HG03457 (cell line): ENCODE results near the gene XYLT2.
A peak's percentile ranks its signal among the peaks of the same experiment; 100 is the strongest.

ENCODE experiments used
- ATAC-seq: cut with Tn5 transposase; IDR thresholded peaks from one replicate; pipeline ENCODE4 v1.9.1; 2021; ENCODE audit warnings: moderate number of reproducible peaks; ENCODE audit not compliant: unreplicated experiment

The XYLT2 gene

DNA sequence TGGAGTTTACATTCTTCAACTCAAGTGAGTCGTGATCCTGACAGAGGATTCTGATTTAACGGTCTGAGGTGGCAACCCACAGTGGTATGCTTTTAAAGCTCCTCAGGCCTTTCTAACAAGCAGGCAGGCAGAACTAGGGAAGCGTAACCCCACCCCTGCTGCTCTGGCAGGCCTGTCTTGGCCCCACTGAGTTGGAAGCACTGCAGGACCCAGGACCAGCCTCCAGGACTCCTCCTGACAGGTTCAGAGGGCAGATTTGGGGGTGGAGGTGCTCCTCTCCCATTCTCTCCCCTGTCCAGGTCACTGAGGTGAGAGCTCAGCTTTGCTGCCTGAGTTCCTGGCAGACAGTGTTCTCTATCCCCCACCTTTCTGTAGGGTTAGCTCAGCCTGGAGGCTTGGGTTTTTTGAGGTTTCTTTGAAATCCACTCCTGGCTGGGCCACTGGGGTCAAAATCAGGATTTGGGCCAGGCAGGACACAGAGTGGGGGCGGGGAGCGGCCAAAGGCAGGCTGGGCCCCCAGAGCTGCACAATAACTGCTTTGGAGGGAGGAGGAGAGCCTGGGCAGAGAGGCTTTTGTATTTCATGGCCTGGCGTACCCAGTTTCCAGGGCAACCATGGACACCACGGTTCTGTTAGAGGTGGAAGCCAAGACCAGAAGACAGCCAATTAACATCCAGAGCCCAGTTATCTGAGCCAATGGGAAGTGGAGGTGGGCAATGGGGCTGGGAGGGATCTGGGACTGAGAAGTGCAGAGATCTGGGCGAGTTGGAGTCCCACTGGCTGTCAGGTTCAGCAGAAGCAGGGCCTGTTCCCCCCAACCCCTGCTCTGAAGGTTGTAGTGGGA, 17.5 kb downstream of the XYLT2 start:
- no peak for ATAC-seq

DNA sequence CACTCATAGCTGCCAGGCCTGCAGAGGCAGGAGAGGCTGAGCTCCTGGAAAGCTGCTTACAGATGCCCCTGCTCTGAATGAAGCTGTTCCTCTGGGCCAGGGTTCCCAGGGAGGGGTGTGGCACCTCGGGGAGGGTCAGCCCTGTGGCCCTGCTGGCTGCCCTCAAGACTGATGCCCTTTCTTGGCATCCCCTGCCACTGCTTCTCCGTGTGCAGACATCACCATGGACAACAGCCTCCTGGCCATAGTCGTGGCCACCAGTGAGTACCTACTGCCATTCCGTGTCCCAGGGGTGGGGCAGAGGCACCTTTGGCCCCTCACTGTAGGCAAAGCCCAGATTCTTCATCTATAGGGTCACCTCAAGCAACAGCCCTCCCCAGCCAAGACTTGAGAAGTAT, 18.1 kb downstream of the XYLT2 start:
- ATAC-seq, result no peak

DNA sequence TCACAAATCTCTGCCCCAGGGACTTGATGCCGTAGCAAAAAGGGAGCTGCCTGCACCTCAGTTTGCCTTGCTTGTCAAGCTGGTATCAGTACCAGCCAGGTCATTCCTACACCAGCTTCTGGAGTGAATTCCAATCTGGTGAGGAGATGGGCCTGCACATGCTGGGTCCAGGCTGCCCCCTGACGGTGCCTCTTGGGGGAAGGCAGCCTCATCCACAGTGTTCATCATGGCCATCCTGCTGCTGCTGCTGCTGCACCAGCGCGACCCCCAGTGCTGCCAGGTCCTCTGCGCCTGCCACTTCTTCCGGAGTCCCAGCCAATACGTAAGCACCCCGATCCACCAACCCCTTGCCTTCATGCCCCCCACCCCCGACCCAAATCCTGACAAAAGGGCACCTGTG, 18.8 kb downstream of the XYLT2 start:
- no peak for ATAC-seq

DNA sequence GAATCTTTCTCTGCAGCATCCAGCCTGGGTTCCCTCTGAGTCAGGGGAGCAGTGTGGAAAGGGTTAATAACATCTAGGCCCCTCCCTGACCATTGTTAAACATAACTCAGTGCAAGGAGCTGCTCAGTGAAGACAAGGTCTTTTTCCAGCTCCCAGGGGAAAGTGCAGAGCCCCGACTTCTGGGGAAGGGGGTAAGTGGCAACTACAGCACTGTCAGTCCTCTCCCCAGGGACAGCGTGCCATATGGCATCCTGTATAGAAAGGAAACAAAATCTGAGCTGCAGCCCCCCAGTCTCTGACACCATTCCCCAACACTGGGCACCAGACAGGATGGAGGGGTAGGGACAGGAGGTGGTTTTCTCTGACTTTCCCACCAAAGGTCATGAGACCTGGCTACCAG, 19.2 kb downstream of the XYLT2 start:
- ATAC-seq, result no peak

DNA sequence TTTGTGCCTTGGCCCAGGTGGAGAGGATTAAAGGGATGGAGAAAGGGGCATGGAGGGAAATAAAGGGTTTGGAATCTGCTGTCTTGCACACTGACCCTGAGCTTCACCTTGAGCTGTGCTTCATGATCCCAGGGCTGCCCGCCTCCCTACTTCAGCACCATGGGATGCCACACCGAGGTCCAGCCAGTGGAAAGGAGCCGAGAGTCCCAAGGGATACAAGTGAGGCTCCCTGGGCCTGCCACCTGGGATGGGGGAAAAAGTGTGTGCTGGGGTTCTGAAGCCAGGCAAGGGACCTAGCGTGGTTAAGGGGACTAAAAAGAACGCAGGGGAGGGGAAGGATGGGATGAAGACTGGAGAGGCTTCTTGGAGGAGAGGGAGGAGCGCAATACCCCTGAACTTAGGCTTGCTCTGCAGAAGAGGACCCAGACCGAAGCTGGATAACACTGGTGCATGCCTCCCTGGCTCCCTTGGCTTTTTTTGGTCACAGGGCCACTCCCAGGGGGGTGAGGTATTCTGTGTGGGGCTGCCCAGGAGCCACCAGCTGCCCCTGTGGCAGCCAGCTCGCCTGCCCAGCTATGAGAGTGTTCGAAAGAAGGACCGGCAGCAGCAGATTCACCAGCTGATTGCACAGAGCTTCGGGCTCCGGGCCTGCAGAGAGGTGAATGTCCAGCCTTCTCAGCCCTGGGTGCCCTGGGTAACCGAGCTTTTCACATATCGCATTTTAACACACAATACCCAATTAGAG, 19.9 kb downstream of the XYLT2 start:
- ATAC-seq, result no peak

DNA sequence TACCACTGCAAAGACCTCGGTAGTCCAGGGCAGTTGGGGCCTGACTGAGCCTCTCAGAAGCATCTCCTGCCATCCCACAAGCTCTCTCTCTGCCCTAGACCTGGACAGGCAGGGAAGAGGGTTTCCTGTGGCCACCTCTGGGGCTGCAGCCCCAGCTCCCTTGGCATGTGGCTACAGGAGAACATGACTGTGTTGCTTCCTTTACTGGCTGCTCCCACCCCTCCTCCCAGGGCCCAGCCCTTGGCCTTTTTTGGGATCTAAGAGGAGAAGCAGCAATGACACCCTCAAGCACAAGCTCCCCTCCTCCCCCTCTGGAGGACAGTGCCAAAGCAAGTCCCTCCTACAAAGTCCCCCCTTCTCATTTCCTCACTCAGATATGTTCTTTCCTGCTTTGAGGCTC, 21.5 kb downstream of the XYLT2 start:
- no peak for ATAC-seq

DNA sequence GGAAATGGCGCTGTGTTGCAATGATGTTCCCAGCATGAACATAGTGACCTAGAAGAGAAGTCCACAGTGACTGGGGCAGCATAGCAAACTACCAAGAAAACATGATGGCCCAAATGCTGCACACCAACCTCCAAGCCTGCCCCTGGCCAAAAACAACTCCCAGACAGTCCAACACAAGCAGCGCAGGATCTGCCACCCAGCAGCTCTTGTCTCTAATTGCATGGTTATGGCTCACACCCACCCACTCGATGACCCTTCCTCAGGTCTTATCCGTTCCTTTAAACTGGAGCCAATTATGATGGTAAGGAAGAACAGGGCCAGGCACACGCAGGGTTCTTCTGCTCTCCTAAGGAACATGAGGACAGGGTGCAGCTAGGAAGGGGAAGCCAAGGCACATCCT, 24.1 kb downstream of the XYLT2 start:
- no peak for ATAC-seq

DNA sequence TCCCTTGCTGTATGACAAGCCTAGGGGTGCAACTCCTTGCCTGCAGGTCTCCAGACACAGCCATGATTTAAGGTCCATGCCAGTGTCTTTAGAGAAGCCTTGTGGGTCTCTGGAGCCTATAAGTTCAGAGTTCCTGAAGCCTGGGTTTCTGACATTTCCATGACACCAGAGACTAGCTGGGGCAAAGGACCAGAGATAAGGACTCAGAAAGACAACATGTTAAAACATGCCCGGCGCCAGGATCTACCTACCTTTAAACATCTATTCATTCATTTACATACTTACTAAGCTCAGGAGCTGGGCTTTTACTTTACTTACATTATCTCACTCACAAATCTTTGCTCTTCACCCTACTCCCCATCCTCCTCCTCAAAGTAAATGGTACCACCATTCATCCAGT, 25.6 kb downstream of the XYLT2 start:
- no peak for ATAC-seq

DNA sequence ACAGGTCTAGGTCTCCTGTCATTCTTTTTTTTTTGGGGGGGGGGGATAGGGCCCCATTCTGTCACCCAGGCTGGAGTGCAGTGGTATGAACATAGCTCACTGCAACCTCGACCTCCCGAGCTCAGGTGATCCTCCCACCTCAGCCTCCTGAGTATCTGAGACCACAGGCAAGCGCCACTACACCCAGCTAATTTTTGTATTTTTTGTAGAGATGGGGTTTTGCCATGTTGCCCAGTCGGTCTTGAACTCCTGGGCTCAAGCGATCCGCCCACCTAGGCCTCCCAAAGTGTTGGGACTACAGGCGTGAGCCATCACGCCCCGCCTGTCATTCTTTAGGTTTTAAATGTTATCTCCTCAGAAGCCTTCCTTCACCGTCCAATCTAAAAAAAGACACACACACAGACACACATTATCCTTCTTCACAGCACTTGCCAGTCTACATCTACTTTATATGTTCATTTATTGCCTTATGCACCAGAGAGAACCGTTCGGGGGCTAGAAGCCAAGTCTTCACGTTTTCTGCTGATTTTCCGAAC, 26.4 kb downstream of the XYLT2 start:
- ATAC-seq, result no peak

DNA sequence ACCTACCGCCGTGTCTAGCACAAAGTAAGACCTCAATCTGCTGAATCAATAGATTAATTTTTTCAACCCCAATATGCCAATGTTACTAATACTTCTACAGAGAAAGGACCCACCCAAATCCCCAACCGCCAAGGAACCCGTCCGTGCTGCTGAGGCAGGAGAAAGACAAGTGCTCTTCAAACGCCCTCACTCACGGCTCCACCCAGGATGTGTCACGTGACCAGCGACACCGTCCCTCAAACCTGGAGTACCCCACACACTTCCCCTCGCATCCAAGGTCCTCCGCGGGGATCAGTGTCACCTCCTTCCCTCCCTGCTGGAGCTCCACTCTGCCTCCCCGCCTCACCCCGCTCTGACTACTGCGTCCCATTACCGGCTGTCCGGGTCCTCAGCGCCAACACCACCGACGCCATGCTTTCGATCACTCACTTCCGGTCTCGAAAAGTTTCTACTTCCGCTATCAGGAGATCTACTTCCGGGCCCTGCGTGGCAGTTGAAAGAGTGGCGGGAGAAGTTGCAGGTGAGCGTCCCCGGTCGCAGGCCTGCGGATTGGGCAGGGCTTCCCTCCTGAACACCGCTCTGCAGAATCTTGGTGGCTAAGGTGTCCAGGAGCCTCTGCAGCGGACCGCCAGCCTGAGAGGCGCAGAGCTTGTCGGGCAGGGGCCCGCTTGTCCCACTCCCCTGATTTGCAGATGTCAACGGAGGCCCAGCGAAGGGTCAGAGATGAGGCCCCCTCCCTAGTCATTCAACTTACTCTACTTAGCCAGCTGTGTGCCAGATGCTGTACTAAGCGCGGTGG, 27.0 kb downstream of the XYLT2 start, which contains the start of the genes EME1 and MRPL27:
Gene EME1, plus strand, starts transcription at position 472 of the 799 bp plus-strand sequence. CDS start 1,980 bp downstream, outside the sequence.
Gene MRPL27, minus strand, starts transcription at position 427 of the 799 bp plus-strand sequence. Its CDS starts 14 bp downstream, at position 413.
- peak; percentile 57 for ATAC-seq

DNA sequence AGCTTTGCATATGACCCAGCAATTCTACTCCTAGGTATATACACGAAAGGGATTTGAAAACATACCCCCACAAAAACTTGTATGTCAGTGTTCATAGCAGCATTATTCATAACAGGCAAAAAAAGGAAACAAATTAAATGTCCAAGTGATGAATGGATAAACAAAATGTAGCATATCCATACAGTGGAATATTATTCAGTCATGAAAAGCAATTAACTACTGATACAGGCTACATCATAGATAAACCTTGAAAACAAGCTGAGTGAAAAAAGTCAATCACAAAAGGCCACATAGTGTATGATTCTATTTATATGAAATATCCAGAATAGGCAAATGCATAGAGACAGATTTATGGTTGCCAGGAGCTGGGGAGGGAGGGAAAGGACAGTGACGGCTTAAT, 27.8 kb downstream of the XYLT2 start:
- ATAC-seq, result no peak

DNA sequence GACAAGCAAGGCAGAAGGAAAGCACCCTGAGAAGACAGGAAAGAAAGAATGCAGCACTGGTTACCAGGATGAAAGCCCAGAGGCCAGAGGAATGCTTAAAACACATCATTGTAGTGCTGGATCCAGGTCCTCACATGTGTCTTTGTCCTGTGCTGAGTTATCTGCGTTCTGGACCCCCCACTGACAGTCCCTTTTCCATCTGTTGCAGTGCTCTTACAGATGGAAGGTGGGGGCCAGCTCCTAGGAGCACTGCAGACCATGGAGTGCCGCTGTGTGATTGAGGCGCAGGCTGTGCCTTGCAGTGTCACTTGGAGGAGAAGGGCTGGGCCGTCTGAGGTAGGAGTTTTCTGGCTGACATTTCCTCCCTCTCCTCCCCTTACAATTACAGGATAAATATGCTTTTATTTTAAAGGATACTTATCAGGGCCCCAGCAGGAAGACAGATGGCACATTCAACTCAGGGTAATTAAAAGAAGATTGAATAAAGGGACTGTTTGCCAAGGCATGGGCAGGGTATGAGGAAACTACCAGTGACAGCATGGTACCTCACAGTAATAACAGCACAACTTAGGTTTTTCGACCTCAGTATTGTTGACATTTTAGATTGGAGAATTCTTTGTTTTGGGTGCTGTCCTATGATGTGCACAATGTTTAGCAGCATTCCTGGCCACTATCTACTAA, 30.1 kb downstream of the XYLT2 start:
- ATAC-seq, result no peak

DNA sequence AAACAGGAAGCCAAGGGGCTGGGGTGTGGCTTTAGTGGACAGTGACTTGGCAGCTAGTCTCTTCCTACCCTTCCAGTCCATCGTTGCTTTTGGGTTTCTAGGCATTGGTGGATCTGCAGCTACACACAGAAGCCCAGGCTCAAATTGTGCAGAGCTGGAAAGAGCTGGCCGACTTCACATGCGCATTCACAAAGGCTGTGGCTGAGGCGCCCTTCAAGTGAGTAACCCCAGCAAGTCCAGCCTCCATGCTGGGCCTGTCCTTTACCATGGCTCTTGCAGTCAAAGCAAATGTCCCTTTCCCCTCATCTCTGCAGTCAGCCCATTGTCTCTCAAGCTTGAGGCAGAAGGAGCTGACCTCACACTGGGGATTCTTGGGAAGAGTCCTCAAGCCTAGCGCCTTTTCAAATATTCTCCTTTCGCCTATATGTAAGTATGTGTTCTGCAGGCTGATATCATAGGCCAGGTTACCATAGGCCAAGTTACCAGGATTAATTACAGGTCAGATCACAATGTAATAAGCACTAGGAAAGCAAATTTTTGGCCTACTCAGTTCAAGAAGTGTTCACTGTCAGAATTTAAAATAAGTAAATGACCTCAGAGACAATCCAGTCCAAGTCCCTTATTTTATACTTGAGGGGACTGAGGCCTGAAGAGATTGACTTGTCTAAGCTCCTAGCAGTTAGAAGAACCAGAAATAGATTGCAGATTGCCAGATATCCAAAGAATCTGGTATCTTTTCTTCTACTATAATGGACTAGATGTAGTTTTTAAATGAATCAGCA, 33.6 kb downstream of the XYLT2 start:
- no peak for ATAC-seq

DNA sequence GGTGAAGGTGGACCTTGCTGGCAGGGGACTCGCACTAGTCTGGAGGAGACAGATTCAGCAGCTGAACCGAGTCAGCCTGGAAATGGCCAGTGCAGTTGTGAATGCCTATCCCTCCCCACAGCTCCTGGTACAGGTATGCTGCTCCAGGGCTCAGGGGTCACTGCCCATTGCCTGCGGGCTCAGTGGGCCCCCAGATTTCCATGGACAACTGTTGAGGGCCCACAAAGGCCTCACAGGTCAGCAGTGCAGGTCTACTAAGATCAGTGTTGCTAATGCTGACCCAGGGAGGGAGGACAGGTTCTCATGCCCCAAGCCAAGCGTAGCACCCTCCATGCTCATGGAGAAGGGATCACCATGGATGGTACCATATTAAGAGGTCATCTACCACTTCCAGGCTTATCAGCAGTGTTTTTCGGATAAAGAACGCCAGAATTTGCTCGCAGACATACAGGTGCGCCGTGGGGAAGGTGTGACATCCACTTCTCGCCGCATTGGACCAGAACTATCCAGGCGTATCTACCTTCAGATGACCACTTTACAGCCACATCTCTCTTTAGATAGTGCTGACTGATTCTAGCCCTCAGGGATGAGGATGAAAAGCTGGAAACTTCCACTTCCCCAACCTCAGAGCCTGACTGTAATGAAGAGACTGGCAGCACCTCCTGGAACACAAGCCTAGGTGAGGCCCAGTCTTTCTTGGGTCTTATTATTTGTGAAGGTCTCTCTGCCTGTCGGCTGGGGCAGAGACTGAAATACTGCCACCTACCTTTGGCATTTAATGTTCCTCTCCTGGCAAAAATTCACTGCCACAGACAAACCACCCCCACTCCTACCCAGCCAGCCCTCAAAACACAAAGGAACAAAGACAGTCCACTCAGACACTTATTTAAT, 34.7 kb downstream of the XYLT2 start:
- ATAC-seq, result no peak

DNA sequence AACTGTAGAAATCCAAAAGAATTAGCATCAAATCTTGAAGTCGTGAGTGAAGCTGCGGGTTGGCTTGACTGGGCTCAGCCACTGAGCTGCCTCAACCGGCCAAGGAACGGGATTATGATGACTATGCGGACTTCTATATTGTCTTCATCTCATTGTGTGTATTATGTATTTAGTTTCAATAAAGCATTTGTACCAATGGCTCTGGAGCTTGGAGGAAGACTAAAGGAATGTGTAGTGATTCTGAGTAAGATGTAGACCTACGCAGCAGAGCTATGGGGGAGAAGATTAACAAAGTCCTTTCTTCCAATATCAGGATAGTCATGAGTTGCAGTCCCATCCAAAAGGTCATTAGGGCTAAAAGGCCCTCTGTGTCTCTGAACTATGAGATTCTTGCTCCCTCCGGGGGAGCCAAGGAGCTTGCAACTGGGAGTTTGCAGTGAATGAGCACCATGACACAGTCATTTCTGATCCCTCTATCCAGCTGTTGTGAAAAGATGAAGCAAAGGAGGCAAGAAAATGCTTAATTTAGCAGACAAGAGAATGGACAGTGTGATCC, 35.4 kb downstream of the XYLT2 start:
- ATAC-seq, result no peak

DNA sequence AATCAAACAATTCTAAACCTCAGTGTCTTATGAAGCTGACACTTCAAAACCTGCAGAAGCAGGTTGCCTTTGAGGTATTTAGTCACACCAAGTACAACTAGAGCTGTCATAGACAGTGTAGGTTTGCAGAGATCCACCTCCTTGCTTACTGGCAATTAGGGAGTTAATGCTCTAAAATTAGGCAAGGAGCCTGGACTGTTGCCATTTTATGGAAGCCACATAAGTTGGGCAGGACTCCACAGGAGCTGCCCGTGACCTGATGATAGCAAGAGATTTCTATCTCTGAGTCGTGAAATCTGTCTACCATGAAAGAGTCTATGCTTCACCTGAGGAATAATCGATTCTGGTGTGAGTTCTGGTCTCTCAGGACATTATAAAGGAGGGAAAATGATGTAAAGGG, 36.0 kb downstream of the XYLT2 start:
- no peak for ATAC-seq

DNA sequence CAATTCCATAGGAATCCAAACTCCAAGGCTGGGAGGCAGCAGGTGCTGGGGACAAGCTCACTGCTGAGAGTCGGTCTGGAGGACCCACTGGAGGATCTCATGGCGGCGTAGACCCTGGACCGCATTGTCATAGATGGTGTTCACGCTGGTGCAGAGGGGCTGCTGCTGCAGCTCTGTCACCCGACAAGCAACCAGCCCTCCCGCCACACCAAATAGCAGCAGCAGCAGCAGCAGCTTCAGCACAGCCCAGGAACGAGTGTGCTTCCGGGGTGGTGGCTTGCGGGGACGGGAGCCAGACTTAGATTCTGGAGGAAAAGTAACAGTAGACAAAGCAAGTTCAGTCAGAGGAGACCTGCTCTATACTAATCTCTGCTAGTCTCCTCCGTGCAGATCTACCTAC, 37.0 kb downstream of the XYLT2 start:
- ATAC-seq, result no peak

DNA sequence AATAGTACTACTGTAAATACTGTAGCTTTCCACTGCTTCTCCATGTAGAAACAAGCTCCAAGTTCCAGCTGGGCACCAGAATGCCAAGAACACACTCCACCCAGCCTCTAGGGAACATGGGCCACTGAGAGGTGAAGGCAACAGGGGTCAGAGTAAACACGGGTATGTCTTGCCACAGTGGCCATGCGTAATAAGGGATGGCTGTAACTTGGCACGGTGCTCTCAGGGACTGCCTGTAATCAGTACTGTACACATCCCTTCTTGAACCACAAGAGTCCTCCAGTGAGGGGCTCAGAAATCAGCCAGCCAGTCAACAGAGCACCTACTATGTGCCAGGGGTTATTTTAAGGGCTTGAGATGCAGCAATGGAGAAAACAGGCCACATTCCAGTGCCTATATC, 40.6 kb downstream of the XYLT2 start:
- ATAC-seq, result no peak
